ENCODE results near the gene LTF.

- TF ChIP-seq CTCF (IDR thresholded peaks at IDR 0.05; ENCODE audit: low read length) (no peak), EZH2phosphoT487 (IDR thresholded peaks at IDR 0.05; ENCODE audit: low read length) (no peak)
Observed at GRCh38 chr3:46440531-46441294, 24.0 kb downstream of the LTF start.
